HG02852 (cell line): ENCODE data around the gene NAGS.
"Not testable (repeated sequence)": the region's sequence is repeated elsewhere in the genome, so short reads cannot be mapped to it uniquely, and the experiment has no call there.

Experiments
- ATAC-seq: cut with Tn5 transposase; IDR thresholded peaks from one replicate; pipeline ENCODE4 v1.9.1; 2021; ENCODE audit warnings: mild to moderate bottlenecking, moderate library complexity; ENCODE audit not compliant: unreplicated experiment

The NAGS gene

DNA sequence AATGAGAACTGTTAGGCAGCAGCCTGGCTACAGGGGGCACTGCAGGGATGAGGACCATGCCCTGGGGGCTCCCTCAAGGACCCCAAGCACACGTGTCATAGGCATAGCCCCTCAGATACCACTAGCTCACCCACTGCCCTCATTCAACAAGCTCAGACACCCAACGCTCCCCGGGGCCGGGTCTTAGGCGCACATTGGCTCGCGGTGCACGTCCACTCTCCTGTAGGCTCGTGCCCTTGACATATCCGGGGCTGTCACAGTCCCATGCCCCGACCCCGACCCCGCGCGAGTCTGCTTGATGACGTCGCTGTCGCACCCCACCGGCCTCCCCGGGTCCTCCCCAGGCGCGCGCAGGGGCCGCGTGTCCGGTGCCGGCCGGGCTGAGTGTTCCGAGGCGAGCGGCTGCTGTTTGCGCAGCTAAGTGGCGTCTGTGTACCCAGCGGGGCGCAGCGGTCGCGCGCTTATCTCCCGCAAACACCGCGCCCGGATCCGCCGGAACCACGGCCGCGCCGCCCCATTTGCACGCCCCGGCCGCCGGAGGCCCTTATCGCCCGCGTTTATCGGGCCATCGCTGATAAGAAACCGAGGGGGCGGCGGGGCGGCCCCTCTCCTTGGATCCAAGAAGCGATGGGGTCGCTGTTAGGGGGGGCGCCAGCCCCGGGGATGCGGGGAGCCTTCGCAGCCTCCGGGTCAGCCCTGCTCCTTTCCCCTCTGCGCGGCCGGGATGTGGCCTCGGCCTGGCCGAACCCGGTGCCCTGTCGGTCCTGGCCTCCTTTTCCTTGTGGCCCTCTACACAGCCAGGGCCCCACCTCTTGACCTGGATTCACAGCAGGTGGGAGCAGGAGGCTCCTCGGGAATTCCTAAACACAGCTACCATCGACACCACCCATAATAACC is 20.7 kb upstream of the NAGS start:
- no peak for ATAC-seq

GRCh38 chr17:43984521-43984920 is 19.9 kb upstream of the NAGS start:
- no peak for ATAC-seq

GRCh38 chr17:43986225-43986981 is 18.0 kb upstream of the NAGS start:
- ATAC-seq = no peak

GRCh38 chr17:43987131-43988021 is 17.0 kb upstream of the NAGS start:
- no peak for ATAC-seq

DNA sequence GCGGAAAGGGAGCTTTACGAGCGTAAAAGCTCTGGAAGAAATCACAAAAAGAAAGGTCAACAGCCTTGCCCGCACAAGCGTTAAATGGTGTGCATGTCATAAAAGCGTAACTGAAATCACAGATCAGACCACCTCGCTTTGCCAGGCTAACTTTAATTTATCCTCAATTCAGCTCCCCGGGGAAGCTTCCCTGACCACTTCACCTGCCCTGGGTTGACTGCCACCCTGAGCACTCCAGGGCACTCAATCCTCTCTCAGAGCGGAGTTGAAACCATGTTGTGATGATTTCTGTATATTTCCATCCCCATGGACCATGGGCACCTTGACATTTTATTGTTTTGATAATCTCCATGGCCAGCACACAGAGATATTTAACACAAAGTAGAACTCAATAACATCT is 16.1 kb upstream of the NAGS start:
- no peak for ATAC-seq

GRCh38 chr17:43992641-43993040 is 11.8 kb upstream of the NAGS start:
- no peak for ATAC-seq

- no peak for ATAC-seq
Measured at GRCh38 chr17:43994272-43995149, 9.9 kb upstream of the NAGS start.

DNA sequence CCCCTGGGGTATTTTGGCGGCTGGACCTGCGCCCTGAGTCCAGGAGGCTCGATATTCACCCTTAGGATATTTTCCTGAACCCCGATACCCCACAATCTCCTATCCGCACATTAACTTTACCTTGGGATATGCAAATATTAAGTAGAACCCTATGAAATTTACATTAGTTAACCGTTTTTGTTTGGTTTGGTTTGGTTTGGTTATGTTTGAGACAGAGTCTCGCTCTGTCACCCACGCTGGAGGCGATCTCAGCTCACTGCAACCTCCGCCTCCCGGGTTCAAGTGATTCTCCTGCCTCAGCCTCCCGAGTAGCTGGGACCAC is 9.3 kb upstream of the NAGS start:
- no peak for ATAC-seq

DNA sequence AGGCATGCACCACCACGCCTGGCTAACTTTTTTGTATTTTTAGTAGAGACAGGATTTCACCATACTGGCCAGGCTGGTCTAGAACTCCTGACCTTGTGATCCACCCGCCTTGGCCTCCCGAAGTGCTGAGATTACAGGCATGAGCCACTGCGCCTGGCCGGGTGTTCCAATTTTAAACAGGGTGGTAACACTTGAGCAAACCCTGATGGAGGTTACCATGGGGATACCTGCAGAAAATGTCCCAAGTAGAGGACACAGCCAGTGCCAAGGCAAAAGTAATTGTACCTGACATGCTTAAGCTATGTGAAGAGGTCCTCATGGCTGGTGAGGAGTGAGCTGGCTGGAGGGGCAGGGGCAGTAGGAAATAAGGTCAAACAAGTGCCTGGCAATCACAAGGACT is 7.2 kb upstream of the NAGS start:
- not testable (repeated sequence) for ATAC-seq

- ATAC-seq = no peak
Measured at GRCh38 chr17:43998552-43998951, 5.9 kb upstream of the NAGS start.

GRCh38 chr17:43999024-43999423 is 5.4 kb upstream of the NAGS start:
- no peak for ATAC-seq

GRCh38 chr17:44000141-44000860 is 4.1 kb upstream of the NAGS start:
- ATAC-seq = no peak

- ATAC-seq = no peak
Measured at GRCh38 chr17:44000871-44001460, 3.5 kb upstream of the NAGS start.

- ATAC-seq = no peak
Measured at GRCh38 chr17:44001461-44001920, 2.9 kb upstream of the NAGS start.

DNA sequence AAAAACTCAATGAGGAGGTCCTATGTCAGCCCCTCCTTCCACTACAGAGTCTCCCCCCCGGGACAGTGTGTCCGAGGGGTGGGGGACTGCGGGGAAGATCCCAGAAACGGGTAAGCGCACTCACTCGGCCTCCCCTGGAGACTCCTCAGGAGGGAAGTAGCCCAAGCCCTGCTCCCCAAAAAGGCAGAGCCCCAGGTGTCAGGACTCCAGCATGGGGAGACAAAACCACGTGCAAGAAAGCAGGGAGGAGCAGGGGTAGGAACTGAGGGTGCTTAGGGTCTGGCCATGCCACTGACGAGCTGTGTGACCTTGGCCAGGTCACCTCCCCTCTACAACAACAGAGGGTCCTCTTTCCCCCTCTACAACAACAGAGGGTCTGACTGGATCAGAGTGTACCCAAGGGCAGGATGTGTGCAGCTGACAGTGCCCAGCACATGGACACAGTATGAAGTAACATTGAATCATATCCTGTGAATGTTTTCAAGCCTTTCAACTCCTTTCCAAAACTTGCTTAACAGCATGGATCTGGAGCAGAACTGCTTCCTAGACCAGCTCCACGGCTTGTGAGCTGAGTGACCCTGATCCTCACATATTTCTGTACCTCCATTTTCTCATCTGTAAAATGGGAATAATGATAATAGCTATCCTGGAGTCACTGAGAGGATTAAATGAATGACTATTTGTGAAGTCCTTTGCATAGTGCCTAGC is 2.1 kb upstream of the NAGS start:
- ATAC-seq = no peak

- ATAC-seq = no peak
Measured at GRCh38 chr17:44004761-44005526, 522 bp downstream of the NAGS start.

DNA sequence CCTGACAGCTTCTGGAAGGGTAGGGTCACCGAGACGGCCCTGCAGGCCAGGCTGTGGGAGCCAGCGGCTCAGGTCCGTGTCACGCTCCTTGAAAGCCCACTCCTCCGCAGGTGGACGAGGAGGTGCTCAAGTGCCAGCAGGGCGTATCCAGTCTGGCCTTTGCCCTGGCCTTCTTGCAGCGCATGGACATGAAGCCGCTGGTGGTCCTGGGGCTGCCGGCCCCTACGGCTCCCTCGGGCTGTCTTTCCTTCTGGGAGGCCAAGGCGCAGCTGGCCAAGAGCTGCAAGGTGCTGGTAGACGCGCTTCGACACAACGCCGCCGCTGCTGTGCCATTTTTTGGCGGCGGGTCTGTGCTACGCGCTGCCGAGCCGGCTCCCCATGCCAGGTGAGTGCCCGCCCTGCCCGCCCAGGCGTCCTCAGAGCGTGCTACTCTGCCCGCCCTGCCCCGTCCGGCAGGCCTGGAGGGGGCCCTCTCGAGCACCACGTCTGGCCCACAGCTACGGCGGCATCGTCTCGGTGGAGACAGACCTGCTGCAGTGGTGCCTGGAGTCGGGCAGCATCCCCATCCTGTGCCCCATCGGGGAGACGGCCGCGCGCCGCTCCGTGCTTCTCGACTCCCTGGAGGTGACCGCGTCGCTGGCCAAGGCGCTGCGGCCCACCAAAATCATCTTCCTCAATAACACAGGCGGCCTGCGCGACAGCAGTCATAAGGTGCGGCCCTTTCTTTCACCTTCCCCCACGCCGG is 1.3 kb downstream of the NAGS start:
- no peak for ATAC-seq
